Transverse colon (tissue), 4 donors: Measurements from ENCODE around the gene CFAP58.

Experiments used
- POLR2A ChIP-seq: fragments of 450-650 bp; IDR thresholded peaks from one replicate; pipeline ENCODE4 v1.6.1; 2016; ENCODE audit warnings: antibody characterized with exemption, mild to moderate bottlenecking, moderate library complexity
- POLR2AphosphoS5 ChIP-seq, 3 donors: sonication (generic); formaldehyde crosslinking; IDR thresholded peaks; one replicate each; pipeline ENCODE4 v1.6.1; 2016; ENCODE audit warnings: antibody characterized with exemption in 3 of 3
- TF ChIP-seq, protein P1 (sequence below), 5 experiments: fragments of 200-600 bp in 3 of 5; fragments of 450-650 bp in 2 of 5; sonication (generic) in 3 of 5; IDR thresholded peaks; 1 replicate in 2 of 5; 2 replicates in 3 of 5; pipeline ENCODE4 v1.5.1; 2016 to 2017; ENCODE audit warnings: antibody characterized with exemption in 5 of 5, inconsistent platforms in 3 of 5, mild to moderate bottlenecking in 2 of 5, moderate library complexity in 1 of 5

DNA sequence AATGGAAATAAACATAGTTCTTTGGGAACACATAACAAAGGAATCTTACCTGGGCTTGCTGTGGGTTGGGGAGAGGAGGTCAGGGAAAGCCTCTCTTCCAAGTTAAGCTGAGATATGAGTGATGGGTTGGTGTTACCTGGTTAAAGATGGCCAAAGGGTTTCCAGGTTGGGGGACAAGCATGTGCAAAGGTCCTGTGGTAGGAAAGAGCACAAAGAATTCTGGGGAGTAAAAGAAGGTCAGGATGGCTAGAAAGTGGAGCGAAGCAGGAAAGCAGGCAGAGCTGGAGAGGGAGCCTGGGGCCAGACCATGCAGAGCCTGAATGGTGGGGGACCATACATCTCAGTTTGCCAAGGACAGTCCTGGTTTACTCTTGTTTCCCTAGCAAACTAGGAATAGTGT lies 133.2 kb downstream of the CFAP58 start:
- TF ChIP-seq, protein P1, sequence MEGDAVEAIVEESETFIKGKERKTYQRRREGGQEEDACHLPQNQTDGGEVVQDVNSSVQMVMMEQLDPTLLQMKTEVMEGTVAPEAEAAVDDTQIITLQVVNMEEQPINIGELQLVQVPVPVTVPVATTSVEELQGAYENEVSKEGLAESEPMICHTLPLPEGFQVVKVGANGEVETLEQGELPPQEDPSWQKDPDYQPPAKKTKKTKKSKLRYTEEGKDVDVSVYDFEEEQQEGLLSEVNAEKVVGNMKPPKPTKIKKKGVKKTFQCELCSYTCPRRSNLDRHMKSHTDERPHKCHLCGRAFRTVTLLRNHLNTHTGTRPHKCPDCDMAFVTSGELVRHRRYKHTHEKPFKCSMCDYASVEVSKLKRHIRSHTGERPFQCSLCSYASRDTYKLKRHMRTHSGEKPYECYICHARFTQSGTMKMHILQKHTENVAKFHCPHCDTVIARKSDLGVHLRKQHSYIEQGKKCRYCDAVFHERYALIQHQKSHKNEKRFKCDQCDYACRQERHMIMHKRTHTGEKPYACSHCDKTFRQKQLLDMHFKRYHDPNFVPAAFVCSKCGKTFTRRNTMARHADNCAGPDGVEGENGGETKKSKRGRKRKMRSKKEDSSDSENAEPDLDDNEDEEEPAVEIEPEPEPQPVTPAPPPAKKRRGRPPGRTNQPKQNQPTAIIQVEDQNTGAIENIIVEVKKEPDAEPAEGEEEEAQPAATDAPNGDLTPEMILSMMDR (IDR thresholded peaks at IDR 0.05), result no peak
- no peak for TF ChIP-seq POLR2A
- TF ChIP-seq POLR2AphosphoS5 (IDR thresholded peaks at IDR 0.05), result no peak
